Measurements from ENCODE around the gene ACTL8.

GRCh38 chr1:17799642-17800041 is 44.5 kb downstream of the ACTL8 start:
- TF ChIP-seq TAF1 (IDR thresholded peaks at IDR 0.05; ENCODE audit: borderline replicate concordance, insufficient read depth, low read length) (no peak), POLR2AphosphoS5 (IDR thresholded peaks at IDR 0.05; ENCODE audit: low read depth, low read length) (no peak)

Measured in PFSK-1 (cell line).